CD4-positive, alpha-beta memory T cell (primary cell): ENCODE measurements around the gene CREM. TPM values are rescaled to one million over a fixed set of nuclear protein-coding genes. Genes with fewer than 3 reads are reported as not detected.
A peak's percentile ranks its signal among the peaks of the same experiment; 100 is the strongest.

ENCODE experiments used
- CTCF ChIA-PET: fragments of 350-600 bp; sonication (Branson Sonifier 250); formaldehyde crosslinking; loops from one replicate; lab custom pipeline; 2021; ENCODE audit warnings: inconsistent platforms; ENCODE audit not compliant: partially characterized antibody; lab: Charles Lee
- POLR2A ChIA-PET: fragments of 350-600 bp; sonication (Branson Sonifier 250); formaldehyde crosslinking; loops from one replicate; lab custom pipeline; 2021; ENCODE audit not compliant: partially characterized antibody; lab: Charles Lee
- DNase-seq, 5 donors: peaks; one replicate each; pipeline versions ENCODE4 v3.0.0 to v3.0.0-alpha.2; 2020 to 2022; ENCODE audit warnings: mixed read lengths in 1 of 5
- H3K27ac ChIP-seq: one replicate; pipeline ENCODE4 v1.7.0; 2013; ENCODE audit warnings: low read depth, low read length
- H3K27me3 ChIP-seq: 2 replicates; pipeline ENCODE4 v1.7.0; 2013; ENCODE audit warnings: mild to moderate bottlenecking, low read length, moderate library complexity; ENCODE audit not compliant: insufficient read depth
- H3K36me3 ChIP-seq: 2 replicates; pipeline ENCODE4 v1.7.0; 2013; ENCODE audit warnings: mild to moderate bottlenecking, low read length, moderate library complexity; ENCODE audit not compliant: insufficient read depth
- H3K4me1 ChIP-seq: 2 replicates; pipeline ENCODE4 v1.7.0; 2013; ENCODE audit warnings: mild to moderate bottlenecking, low read length, moderate library complexity; ENCODE audit not compliant: insufficient read depth
- H3K4me3 ChIP-seq, 2 donors: one replicate each; pipeline ENCODE4 v1.7.0; 2013; ENCODE audit warnings: low read length in 2 of 2, mild to moderate bottlenecking in 1 of 2
- H3K9me3 ChIP-seq, 2 donors: one replicate each; pipeline ENCODE4 v1.7.0; 2013; ENCODE audit warnings: low read length in 2 of 2, control low read depth in 1 of 2; ENCODE audit not compliant: control insufficient read depth in 1 of 2
- H3K27ac Mint-ChIP-seq, 7 donors: one replicate each; pipeline ENCODE4 v1.8.0; 2020 to 2021; ENCODE audit warnings: mixed read lengths in 7 of 7, mild to moderate bottlenecking in 6 of 7, inconsistent platforms in 3 of 7, moderate library complexity in 3 of 7
- H3K27me3 Mint-ChIP-seq, 2 donors: one replicate each; pipeline ENCODE4 v1.8.0; 2020 to 2021; ENCODE audit warnings: mixed read lengths in 2 of 2
- H3K36me3 Mint-ChIP-seq, 2 donors: one replicate each; pipeline ENCODE4 v1.8.0; 2020 to 2021; ENCODE audit warnings: mixed read lengths in 2 of 2, inconsistent platforms in 1 of 2, mild to moderate bottlenecking in 1 of 2
- H3K4me1 Mint-ChIP-seq, 4 donors: one replicate each; pipeline ENCODE4 v1.8.0; 2020 to 2021; ENCODE audit warnings: mixed read lengths in 4 of 4, mild to moderate bottlenecking in 1 of 4
- H3K4me3 Mint-ChIP-seq, 8 donors: one replicate each; pipeline ENCODE4 v1.8.0; 2020 to 2021; ENCODE audit warnings: mixed read lengths in 8 of 8, mild to moderate bottlenecking in 7 of 8, moderate library complexity in 6 of 8, inconsistent platforms in 3 of 8
- H3K9me3 Mint-ChIP-seq, 8 donors: one replicate each; pipeline ENCODE4 v1.8.0; 2020 to 2021; ENCODE audit warnings: mixed read lengths in 8 of 8, mild to moderate bottlenecking in 5 of 8, inconsistent platforms in 3 of 8, moderate library complexity in 1 of 8
- intact Hi-C: fragments of 100-400 bp; cut with micrococcal nuclease; formaldehyde crosslinking; loops from one replicate; pipeline ENCODE4 v1.15.1; 2023
- polyA plus RNA-seq, 2 donors: library from polyadenylated mRNA; unstranded; fragments of 300-500 nt; fragmentation: Illumina TruSeq; gene quantifications; one replicate each; pipeline ENCODE4 v1.2.3, GENCODE V29; 2021
- total RNA-seq, 2 experiments: library from RNA; stranded (reverse); gene quantifications; one replicate each; pipeline ENCODE4 v1.2.3, GENCODE V29; 2021

CREM gene
- total and polyA plus RNA-seq, 4 experiments from 2014 or later: 17.8 to 66.4 (median 26.5) TPM

GRCh38 chr10:35204650-35205319, 78.1 kb downstream of the CREM start:
- H3K36me3 ChIP-seq: no peaks in the 10 kb centered on the region
- H3K36me3 Mint-ChIP-seq: peaks cover 0 to 3% of the 10 kb centered on the region in 2 donors
- no peak overlapping the region for H3K4me3 Mint-ChIP-seq
- no peaks in the 10 kb centered on the region for H3K27me3 ChIP-seq
- no peak overlapping the region for H3K27ac ChIP-seq
- ChIA-PET CTCF (interaction anchor here (1.8 to 6.2 kb wide), 5 partner anchors 9 to 84 kb away, joined by 5 to 46 read pairs (median 10); partner anchors contain the start of gene CREM), POLR2A (interaction anchor here (0.8 to 2.1 kb wide), 4 partner anchors 9 to 78 kb away, joined by 3 to 5 read pairs (median 4); partner anchors contain the start of gene CREM)
- no peak for DNase-seq
- H3K9me3 ChIP-seq: no peaks in the 10 kb centered on the region
- no peak overlapping the region for H3K27ac Mint-ChIP-seq
- H3K9me3 Mint-ChIP-seq: no peaks in the 10 kb centered on the region
- H3K4me1 Mint-ChIP-seq: peaks cover 17 to 25% (median 20%) of the 10 kb centered on the region in 4 donors
- intact Hi-C loops: no loop called here
- H3K4me1 ChIP-seq: peaks cover 18% of the 10 kb centered on the region
- no peak overlapping the region for H3K4me3 ChIP-seq
- H3K27me3 Mint-ChIP-seq: no peaks in the 10 kb centered on the region

DNA sequence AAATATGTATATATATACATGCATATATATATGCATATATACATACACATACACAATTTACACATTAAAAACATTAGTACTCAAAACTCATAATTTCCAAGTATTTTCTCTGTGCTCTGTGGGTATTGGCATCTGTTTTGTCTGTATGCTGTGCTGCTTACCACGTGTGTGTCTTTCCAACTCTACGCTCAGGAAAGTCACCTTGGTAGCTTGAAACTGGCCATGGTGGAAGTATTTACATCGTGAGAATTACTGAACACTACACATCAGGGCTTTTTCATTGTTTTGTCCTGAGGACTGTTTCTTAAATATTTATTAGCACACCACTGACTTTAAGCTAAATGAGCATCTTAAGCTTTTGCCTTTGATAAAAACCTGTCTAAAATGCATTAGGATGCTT, 79.6 kb downstream of the CREM start:
- Mint-ChIP-seq H3K9me3 (no peaks in the 10 kb centered on the region), H3K36me3 (peaks cover 0 to 3% of the 10 kb centered on the region in 2 donors), H3K27me3 (no peaks in the 10 kb centered on the region), H3K4me1 (peaks cover 14 to 28% (median 19%) of the 10 kb centered on the region in 4 donors), H3K27ac (no peak overlapping the region), H3K4me3 (no peak overlapping the region)
- no peak overlapping the region for H3K4me3 ChIP-seq
- no peaks in the 10 kb centered on the region for H3K36me3 ChIP-seq
- no peaks in the 10 kb centered on the region for H3K27me3 ChIP-seq
- CTCF ChIA-PET: interaction anchor here (1.2 to 6.2 kb wide), 4 partner anchors 10 to 85 kb away, joined by 3 to 46 read pairs (median 5); no protein-coding TSS in a partner anchor
- DNase-seq: no peak
- H3K27ac ChIP-seq: no peak overlapping the region
- peaks cover 18% of the 10 kb centered on the region for H3K4me1 ChIP-seq
- POLR2A ChIA-PET: interaction anchor here (1.8 kb wide), 1 partner anchor 11 kb away, joined by 6 read pairs; no protein-coding TSS in a partner anchor
- no peaks in the 10 kb centered on the region for H3K9me3 ChIP-seq
- intact Hi-C loops: no loop called here

- H3K27me3 ChIP-seq: no peaks in the 10 kb centered on the region
- H3K36me3 ChIP-seq: no peaks in the 10 kb centered on the region
- H3K9me3 ChIP-seq: no peaks in the 10 kb centered on the region
- DNase-seq: peak; percentile 10 to 56 (median 24)
- CTCF ChIA-PET: interaction anchor here (1.3 to 6.2 kb wide), 5 partner anchors 11 to 214 kb away, joined by 3 to 46 read pairs (median 12); partner anchors contain the start of gene CREM
- intact Hi-C loops: loop anchor here (1.0 kb wide), 1 partner anchor 12 kb away; no protein-coding TSS in a partner anchor
- H3K36me3 Mint-ChIP-seq: peaks cover 0 to 7% of the 10 kb centered on the region in 2 donors
- H3K4me3 ChIP-seq: peak overlapping the region in 1 of 2 donors; percentile 20
- H3K27me3 Mint-ChIP-seq: no peaks in the 10 kb centered on the region
- peaks cover 12 to 24% (median 15%) of the 10 kb centered on the region in 4 donors for H3K4me1 Mint-ChIP-seq
- H3K4me3 Mint-ChIP-seq: peak overlapping the region; percentile 23 to 79 (median 74)
- POLR2A ChIA-PET: interaction anchor here (0.6 to 3.0 kb wide), 4 partner anchors 13 to 82 kb away, joined by 4 to 15 read pairs (median 8); partner anchors contain the start of gene CREM
- peaks cover 12% of the 10 kb centered on the region for H3K4me1 ChIP-seq
- H3K9me3 Mint-ChIP-seq: no peaks in the 10 kb centered on the region
- H3K27ac Mint-ChIP-seq: peak overlapping the region; percentile 73 to 97 (median 93)
- H3K27ac ChIP-seq: peak overlapping the region; percentile 47
Measured at GRCh38 chr10:35208536-35208935, 81.9 kb downstream of the CREM start.

DNA sequence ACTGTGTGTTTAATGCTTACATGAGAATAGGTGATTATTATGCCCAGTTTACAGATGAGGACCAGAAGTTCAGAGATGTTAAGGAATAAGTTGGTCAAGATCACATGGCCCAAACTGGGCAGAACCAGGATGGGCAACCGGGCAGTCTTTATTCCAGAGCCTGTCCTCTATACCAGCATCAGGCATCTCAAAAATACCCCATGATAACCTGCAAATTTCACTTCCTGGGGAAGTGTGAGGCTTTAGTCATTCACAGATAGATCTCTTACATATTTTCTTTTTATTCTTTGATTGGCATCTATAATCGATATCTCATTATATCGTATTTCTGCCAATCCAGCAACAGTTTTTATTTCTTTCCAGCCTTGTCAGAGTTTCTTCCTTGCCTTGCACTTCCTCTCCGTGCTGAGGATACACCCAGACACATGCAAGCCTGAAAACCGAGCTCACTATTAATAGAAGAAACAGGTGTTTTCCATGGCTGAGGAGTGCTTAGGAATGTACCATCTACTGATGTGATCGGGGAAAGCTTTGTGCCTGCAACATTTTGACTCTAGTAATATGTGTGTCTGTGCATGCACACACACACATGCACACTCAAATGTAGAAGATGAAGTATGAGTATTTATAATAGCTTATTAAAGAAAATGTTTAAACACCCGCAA, 82.4 kb downstream of the CREM start:
- DNase-seq: no peak
- ChIA-PET CTCF (interaction anchor here (0.7 to 6.2 kb wide), 8 partner anchors 8 to 215 kb away, joined by 3 to 46 read pairs (median 4); partner anchors contain the start of gene CREM), POLR2A (interaction anchor here (1.5 to 3.0 kb wide), 2 partner anchors 13 to 82 kb away, joined by 12 to 15 read pairs; partner anchors contain the start of gene CREM)
- Mint-ChIP-seq H3K9me3 (no peaks in the 10 kb centered on the region), H3K4me1 (peaks cover 12 to 24% (median 15%) of the 10 kb centered on the region in 4 donors), H3K27me3 (no peaks in the 10 kb centered on the region), H3K36me3 (peaks cover 0 to 7% of the 10 kb centered on the region in 2 donors), H3K27ac (peak overlapping the region; percentile 73 to 97 (median 93)), H3K4me3 (peak overlapping the region; percentile 31 to 79 (median 74))
- no peaks in the 10 kb centered on the region for H3K27me3 ChIP-seq
- no peaks in the 10 kb centered on the region for H3K36me3 ChIP-seq
- no peaks in the 10 kb centered on the region for H3K9me3 ChIP-seq
- intact Hi-C loops: loop anchor here (1.0 kb wide), 1 partner anchor 13 kb away; no protein-coding TSS in a partner anchor
- peak overlapping the region in 1 of 2 donors; percentile 20 for H3K4me3 ChIP-seq
- H3K27ac ChIP-seq: peak overlapping the region; percentile 47
- peaks cover 12% of the 10 kb centered on the region for H3K4me1 ChIP-seq

GRCh38 chr10:35210961-35211360, 84.3 kb downstream of the CREM start:
- no peak overlapping the region for H3K27ac ChIP-seq

GRCh38 chr10:35211390-35211789, 84.7 kb downstream of the CREM start:
- Histone ChIP-seq H3K27ac (no peak overlapping the region), H3K4me1 (peaks cover 12% of the 10 kb centered on the region), H3K9me3 (no peaks in the 10 kb centered on the region), H3K4me3 (no peak overlapping the region), H3K36me3 (no peaks in the 10 kb centered on the region), H3K27me3 (no peaks in the 10 kb centered on the region)
- CTCF ChIA-PET: interaction anchor here (1.1 kb wide), 2 partner anchors 85 to 93 kb away, joined by 3 read pairs; partner anchors contain the start of gene CREM
- peaks cover 0 to 7% of the 10 kb centered on the region in 2 donors for H3K36me3 Mint-ChIP-seq
- no peak overlapping the region for H3K4me3 Mint-ChIP-seq
- H3K27me3 Mint-ChIP-seq: no peaks in the 10 kb centered on the region
- intact Hi-C loops: loop anchor here (10.0 kb wide), 1 partner anchor 557 kb away; no protein-coding TSS in a partner anchor
- H3K9me3 Mint-ChIP-seq: no peaks in the 10 kb centered on the region
- no peak for DNase-seq
- POLR2A ChIA-PET: interaction anchor here (1.0 kb wide), 1 partner anchor 16 kb away, joined by 4 read pairs; no protein-coding TSS in a partner anchor
- peak overlapping the region in 4 of 7 donors; percentile 10 to 32 (median 25) for H3K27ac Mint-ChIP-seq
- H3K4me1 Mint-ChIP-seq: peaks cover 12 to 24% (median 15%) of the 10 kb centered on the region in 4 donors

More at GRCh38 chr10:35210961-35211360, 84.3 kb downstream of the CREM start:
- Mint-ChIP-seq H3K4me3 (no peak overlapping the region), H3K27ac (peak overlapping the region in 5 of 7 donors; percentile 10 to 33 (median 24)), H3K27me3 (no peaks in the 10 kb centered on the region), H3K4me1 (peaks cover 12 to 24% (median 15%) of the 10 kb centered on the region in 4 donors), H3K9me3 (no peaks in the 10 kb centered on the region), H3K36me3 (peaks cover 0 to 7% of the 10 kb centered on the region in 2 donors)
- Histone ChIP-seq H3K4me1 (peaks cover 12% of the 10 kb centered on the region), H3K4me3 (no peak overlapping the region), H3K36me3 (no peaks in the 10 kb centered on the region), H3K27me3 (no peaks in the 10 kb centered on the region), H3K9me3 (no peaks in the 10 kb centered on the region)
- CTCF ChIA-PET: interaction anchor here (1.1 kb wide), 2 partner anchors 84 to 92 kb away, joined by 3 read pairs; partner anchors contain the start of gene CREM
- intact Hi-C loops: loop anchor here (10.0 kb wide), 1 partner anchor 556 kb away; no protein-coding TSS in a partner anchor
- POLR2A ChIA-PET: interaction anchor here (1.0 kb wide), 1 partner anchor 15 kb away, joined by 4 read pairs; no protein-coding TSS in a partner anchor
- no peak for DNase-seq
